Endothelial cell of umbilical vein (primary cell): Measurements from ENCODE around the gene METTL21A. TPM values are rescaled to one million over a fixed set of nuclear protein-coding genes. Genes with fewer than 3 reads are reported as not detected.

ENCODE experiments used
- BruUV-seq: library from RNA; stranded (reverse); fragments of 400-500 nt; replicated peaks from 2 replicates; lab custom pipeline; 2021; lab: Mats Ljungman, UMichigan
- CTCF ChIA-PET: fragments of 300-600, 350-600 bp; sonication (Branson Sonifier 250); formaldehyde crosslinking; loops from one replicate; lab custom pipeline; 2021; ENCODE audit warnings: antibody characterized with exemption, inconsistent platforms; lab: Charles Lee
- POLR2A ChIA-PET: fragments of 300-600, 350-600 bp; sonication (Branson Sonifier 250); formaldehyde crosslinking; loops from one replicate; lab custom pipeline; 2021; ENCODE audit warnings: antibody characterized with exemption, inconsistent platforms; lab: Charles Lee
- DNase-seq: peaks from one replicate; pipeline ENCODE4 v3.0.0-alpha.2; 2011; ENCODE audit warnings: low read depth, low spot score
- FAIRE-seq: peaks from 2 replicates; lab custom pipeline; 2011; peaks lifted over from hg19 to GRCh38; lab: Jason Lieb, UNC
- H2AFZ ChIP-seq: 2 replicates; pipeline ENCODE4 v1.6.0; 2012; ENCODE audit warnings: low read depth, low read length, control low read depth, inconsistent platforms
- H3K27ac ChIP-seq: 2 replicates; pipeline ENCODE4 v1.5.1; 2011; ENCODE audit warnings: low read depth, mild to moderate bottlenecking, control low read depth, low read length, moderate library complexity; ENCODE audit not compliant: insufficient read depth
- H3K27me3 ChIP-seq, 2 experiments: 2 replicates each; pipeline versions ENCODE4 v1.6.0 to v1.6.1; 2011; ENCODE audit warnings: low read length in 2 of 2, mixed read lengths in 1 of 2; ENCODE audit not compliant: control insufficient read depth in 2 of 2, insufficient read depth in 2 of 2
- H3K36me3 ChIP-seq, 2 experiments: 2 replicates in 1 of 2; 3 replicates in 1 of 2; pipeline ENCODE4 v1.5.1; 2011; ENCODE audit warnings: low read length in 2 of 2, mild to moderate bottlenecking in 1 of 2, moderate library complexity in 1 of 2; ENCODE audit not compliant: control insufficient read depth in 2 of 2, insufficient read depth in 2 of 2; ENCODE audit errors: extremely low read depth in 1 of 2
- H3K4me1 ChIP-seq: 3 replicates; pipeline ENCODE4 v1.5.1; 2011; ENCODE audit warnings: mild to moderate bottlenecking, low read length; ENCODE audit not compliant: control insufficient read depth, insufficient read depth; ENCODE audit errors: extremely low read depth
- H3K4me2 ChIP-seq: 2 replicates; pipeline ENCODE4 v1.6.1; 2011; ENCODE audit warnings: low read length, control low read depth, mixed read lengths; ENCODE audit not compliant: insufficient read depth
- H3K4me3 ChIP-seq, 3 experiments: fragments of 200-600 bp in 1 of 3; sonication (generic), shearing (Covaris generic) in 1 of 3; replicated peaks in 1 of 3; 2 replicates each; pipeline ENCODE4 v1.5.1; 2011 to 2016; ENCODE audit warnings: control low read depth in 3 of 3, low read length in 3 of 3, mild to moderate bottlenecking in 2 of 3, inconsistent platforms in 1 of 3, low read depth in 1 of 3, moderate library complexity in 1 of 3; ENCODE audit not compliant: insufficient read depth in 1 of 3
- H3K79me2 ChIP-seq: 2 replicates; pipeline ENCODE4 v1.6.0; 2012; ENCODE audit warnings: low read length, inconsistent platforms; ENCODE audit not compliant: control insufficient read depth, insufficient read depth
- H3K9ac ChIP-seq: replicated peaks from 2 replicates; pipeline ENCODE3; 2011; ENCODE audit warnings: low read length, control low read depth; ENCODE audit not compliant: insufficient read depth; ENCODE audit errors: extremely low read depth
- H3K9me1 ChIP-seq: replicated peaks from 3 replicates; pipeline ENCODE4 v1.6.0; 2011; ENCODE audit warnings: mild to moderate bottlenecking, low read length; ENCODE audit not compliant: control insufficient read depth, insufficient read depth; ENCODE audit errors: extremely low read depth
- H3K9me3 ChIP-seq: replicated peaks from 2 replicates; pipeline ENCODE4 v1.5.1; 2012; ENCODE audit warnings: low read length, inconsistent platforms; ENCODE audit not compliant: control insufficient read depth, insufficient read depth
- H4K20me1 ChIP-seq: replicated peaks from 2 replicates; pipeline ENCODE3; 2011; ENCODE audit warnings: mild to moderate bottlenecking, low read length; ENCODE audit not compliant: control insufficient read depth, insufficient read depth; ENCODE audit errors: extremely low read depth
- CTCF ChIP-seq, 2 donors: IDR thresholded peaks; 1 replicate in 1 of 2; 2 replicates in 1 of 2; pipeline ENCODE4 v1.5.1; 2011; ENCODE audit warnings: low read length in 2 of 2, mild to moderate bottlenecking in 2 of 2, moderate library complexity in 2 of 2, control low read depth in 1 of 2, inconsistent platforms in 1 of 2, low read depth in 1 of 2; ENCODE audit not compliant: insufficient read depth in 1 of 2; ENCODE audit errors: extremely low read depth in 1 of 2
- EZH2 ChIP-seq: IDR thresholded peaks from 2 replicates; pipeline ENCODE4 v1.6.1; 2012; ENCODE audit warnings: borderline replicate concordance, low read depth, mild to moderate bottlenecking, moderate library complexity, low read length, inconsistent platforms; ENCODE audit not compliant: severe bottlenecking
- FOS ChIP-seq: IDR thresholded peaks from 2 replicates; pipeline ENCODE4 v1.6.1; 2011; ENCODE audit warnings: mild to moderate bottlenecking, low read length, moderate library complexity, borderline replicate concordance; ENCODE audit not compliant: insufficient read depth
- GATA2 ChIP-seq: IDR thresholded peaks from 2 replicates; pipeline ENCODE4 v1.7.0; 2011; ENCODE audit warnings: low read depth, mild to moderate bottlenecking, moderate library complexity, mixed read lengths, low read length; ENCODE audit not compliant: insufficient read length, insufficient read depth
- JUN ChIP-seq: IDR thresholded peaks from 2 replicates; pipeline ENCODE4 v1.6.1; 2011; ENCODE audit warnings: borderline replicate concordance, low read depth; ENCODE audit not compliant: insufficient read length, insufficient read depth
- MAX ChIP-seq: IDR thresholded peaks from 2 replicates; pipeline ENCODE4 v1.6.1; 2011; ENCODE audit not compliant: insufficient read depth, insufficient read length
- MYC ChIP-seq: IDR thresholded peaks from one replicate; pipeline ENCODE4 v1.6.1; 2011; ENCODE audit warnings: mild to moderate bottlenecking, low read depth, low read length
- POLR2A ChIP-seq: IDR thresholded peaks from 2 replicates; pipeline ENCODE4 v1.6.1; 2012; ENCODE audit warnings: low read depth, mild to moderate bottlenecking, control low read depth, low read length
- POLR2AphosphoS5 ChIP-seq: IDR thresholded peaks from 2 replicates; pipeline ENCODE4 v1.6.1; 2012; ENCODE audit warnings: low read depth, mild to moderate bottlenecking, control low read depth, low read length, moderate library complexity; ENCODE audit not compliant: insufficient read depth
- dilution Hi-C: fragments of 300-500 bp; cut with MboI; formaldehyde crosslinking; loops from one replicate; pipeline ENCODE4 v1.15.0; 2019; ENCODE audit warnings: low sequenced_read_pairs; ENCODE audit not compliant: extremely low pct_ligation_motif_present
- intact Hi-C: fragments of 100-400 bp; cut with micrococcal nuclease; formaldehyde crosslinking; loops from one replicate; pipeline ENCODE4 v1.10.0; 2022
- polyA plus RNA-seq, 4 experiments: library from polyadenylated mRNA; depleted of rRNA in 3 of 4; stranded (reverse) in 3 of 4; unstranded in 1 of 4; fragments of >200 nt; gene quantifications; 2 replicates each; pipeline versions ENCODE4 v1.2.1 to v1.2.3, GENCODE V29; 2011 to 2012; ENCODE audit warnings: missing spikeins in 1 of 4
- total RNA-seq: library from RNA; stranded (reverse); gene quantifications from 2 replicates; pipeline ENCODE4 v1.2.3, GENCODE V29; 2021

Gene METTL21A
- total and polyA plus RNA-seq, 2 donors (not counting 3 experiments of a cell fraction or from before 2014, with no cell fraction given): 11.6 to 14.0 TPM

GRCh38 chr2:207640661-207641060 lies 15.5 kb upstream of the METTL21A start:
- Histone ChIP-seq H3K27ac (no peak overlapping the region), H3K4me2 (no peak overlapping the region), H3K4me1 (no peaks in the 10 kb centered on the region), H3K36me3 (no peaks in the 10 kb centered on the region), H2AFZ (no peak overlapping the region), H3K9ac (no peak overlapping the region), H3K9me3 (no peaks in the 10 kb centered on the region), H4K20me1 (no peaks in the 10 kb centered on the region), H3K79me2 (no peaks in the 10 kb centered on the region), H3K4me3 (no peak overlapping the region), H3K9me1 (no peaks in the 10 kb centered on the region), H3K27me3 (no peaks in the 10 kb centered on the region)
- ChIA-PET CTCF (interaction anchor here (1.7 kb wide), 1 partner anchor 400 kb away, joined by 5 read pairs; no protein-coding TSS in a partner anchor), POLR2A (no interaction called here)
- dilution Hi-C loops: no loop called here
- intact Hi-C loops: no loop called here
- DNase-seq (no peak), FAIRE-seq (no peak)
- TF ChIP-seq JUN (no peak), MYC (no peak), POLR2A (no peak), CTCF (IDR thresholded peaks at IDR 0.05; ENCODE audit: extremely low read depth in 1 of 2, insufficient read depth in 1 of 2, low read depth in 1 of 2, low read length in 2 of 2) (no peak), MAX (no peak), POLR2AphosphoS5 (no peak), EZH2 (no peak), FOS (no peak), GATA2 (no peak)
- no TSS peak for BruUV-seq
